Esophagus squamous epithelium (tissue), 4 donors: ENCODE data around the gene GALE.
"Not testable (repeated sequence)": the region's sequence is repeated elsewhere in the genome, so short reads cannot be mapped to it uniquely, and the experiment has no call there.

Source experiments
- POLR2A ChIP-seq, 4 donors: fragments of 450-650 bp; IDR thresholded peaks; one replicate each; pipeline ENCODE4 v1.6.1; 2017; ENCODE audit warnings: antibody characterized with exemption in 4 of 4, mild to moderate bottlenecking in 4 of 4, moderate library complexity in 3 of 4
- TF ChIP-seq, protein P1 (sequence below), 6 experiments: fragments of 450-650 bp in 4 of 6; fragments of 200-600 bp in 2 of 6; sonication (generic) in 2 of 6; IDR thresholded peaks; one replicate each; pipeline ENCODE4 v1.5.1; 2016 to 2019; ENCODE audit warnings: antibody characterized with exemption in 6 of 6, mild to moderate bottlenecking in 4 of 6, moderate library complexity in 4 of 6

DNA sequence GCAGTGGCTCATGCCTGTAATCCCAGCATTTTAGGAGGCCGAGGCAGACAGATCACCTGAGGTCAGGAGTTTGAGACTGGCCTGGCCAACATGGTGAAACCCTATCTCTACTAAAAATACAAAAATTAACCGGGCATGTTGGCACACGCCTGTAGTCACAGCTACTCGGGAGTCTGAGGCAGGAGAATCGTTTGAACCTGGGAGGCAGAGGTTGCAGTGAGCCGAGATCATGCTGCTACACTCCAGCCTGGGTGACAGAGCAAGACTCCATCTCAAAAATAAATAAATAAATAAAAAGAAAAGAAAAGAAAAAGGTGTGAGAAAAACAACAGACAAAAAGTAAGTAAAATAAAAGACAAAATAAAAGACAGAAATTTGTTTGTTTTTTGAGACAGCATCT lies 33.6 kb upstream of the GALE start:
- TF ChIP-seq, protein P1, sequence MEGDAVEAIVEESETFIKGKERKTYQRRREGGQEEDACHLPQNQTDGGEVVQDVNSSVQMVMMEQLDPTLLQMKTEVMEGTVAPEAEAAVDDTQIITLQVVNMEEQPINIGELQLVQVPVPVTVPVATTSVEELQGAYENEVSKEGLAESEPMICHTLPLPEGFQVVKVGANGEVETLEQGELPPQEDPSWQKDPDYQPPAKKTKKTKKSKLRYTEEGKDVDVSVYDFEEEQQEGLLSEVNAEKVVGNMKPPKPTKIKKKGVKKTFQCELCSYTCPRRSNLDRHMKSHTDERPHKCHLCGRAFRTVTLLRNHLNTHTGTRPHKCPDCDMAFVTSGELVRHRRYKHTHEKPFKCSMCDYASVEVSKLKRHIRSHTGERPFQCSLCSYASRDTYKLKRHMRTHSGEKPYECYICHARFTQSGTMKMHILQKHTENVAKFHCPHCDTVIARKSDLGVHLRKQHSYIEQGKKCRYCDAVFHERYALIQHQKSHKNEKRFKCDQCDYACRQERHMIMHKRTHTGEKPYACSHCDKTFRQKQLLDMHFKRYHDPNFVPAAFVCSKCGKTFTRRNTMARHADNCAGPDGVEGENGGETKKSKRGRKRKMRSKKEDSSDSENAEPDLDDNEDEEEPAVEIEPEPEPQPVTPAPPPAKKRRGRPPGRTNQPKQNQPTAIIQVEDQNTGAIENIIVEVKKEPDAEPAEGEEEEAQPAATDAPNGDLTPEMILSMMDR (IDR thresholded peaks at IDR 0.05), result not testable (repeated sequence)
- TF ChIP-seq POLR2A (IDR thresholded peaks at IDR 0.05), result not testable (repeated sequence)
